GM23248 (cell line): Measurements from ENCODE around the gene NAA10. TPM values are rescaled to one million over a fixed set of nuclear protein-coding genes. Genes with fewer than 3 reads are reported as not detected.

Experiments used
- DNase-seq: peaks from one replicate; pipeline ENCODE4 v3.0.0-alpha.2; 2015
- H2AFZ ChIP-seq: fragments of 200-600 bp; sonication (generic); 2 replicates; pipeline ENCODE4 v1.6.1; 2016; ENCODE audit warnings: antibody characterized with exemption
- H3F3A ChIP-seq: fragments of 200-600 bp; sonication (generic); 2 replicates; pipeline ENCODE4 v1.6.1; 2016; ENCODE audit warnings: mild to moderate bottlenecking, antibody characterized with exemption, mixed run types; ENCODE audit not compliant: insufficient read depth
- H3K27ac ChIP-seq: fragments of 200-600 bp; sonication (generic); 2 replicates; pipeline ENCODE4 v1.5.1; 2016; ENCODE audit warnings: mild to moderate bottlenecking
- H3K27me3 ChIP-seq: fragments of 200-600 bp; sonication (generic); replicated peaks from 2 replicates; pipeline ENCODE4 v1.6.1; 2016; ENCODE audit warnings: mild to moderate bottlenecking; ENCODE audit not compliant: insufficient read depth
- H3K36me3 ChIP-seq: fragments of 200-600 bp; sonication (generic); 2 replicates; pipeline ENCODE4 v1.6.1; 2016; ENCODE audit warnings: low read depth, mild to moderate bottlenecking
- H3K4me1 ChIP-seq: fragments of 200-600 bp; sonication (generic); 2 replicates; pipeline ENCODE4 v1.6.1; 2016; ENCODE audit warnings: mild to moderate bottlenecking; ENCODE audit not compliant: insufficient read depth
- H3K4me2 ChIP-seq: fragments of 200-600 bp; sonication (generic); one replicate; pipeline ENCODE4 v1.6.1; 2016; ENCODE audit warnings: mild to moderate bottlenecking; ENCODE audit not compliant: unreplicated experiment
- H3K4me3 ChIP-seq: fragments of 200-600 bp; sonication (generic); 2 replicates; pipeline ENCODE4 v1.5.1; 2016; ENCODE audit warnings: mild to moderate bottlenecking
- H3K79me2 ChIP-seq: fragments of 200-600 bp; sonication (generic); 2 replicates; pipeline ENCODE4 v1.6.1; 2016; ENCODE audit warnings: mild to moderate bottlenecking; ENCODE audit not compliant: insufficient read depth
- H3K9ac ChIP-seq: fragments of 200-600 bp; sonication (generic); 2 replicates; pipeline ENCODE4 v1.6.1; 2016; ENCODE audit warnings: mild to moderate bottlenecking
- H3K9me2 ChIP-seq: fragments of 200-600 bp; sonication (generic); 2 replicates; pipeline ENCODE4 v1.6.1; 2016; ENCODE audit warnings: mixed run types, mild to moderate bottlenecking, moderate library complexity; ENCODE audit not compliant: insufficient read depth
- H3K9me3 ChIP-seq: fragments of 200-600 bp; sonication (generic); one replicate; pipeline ENCODE4 v1.6.1; 2017; ENCODE audit warnings: low read depth
- H4K20me1 ChIP-seq: fragments of 200-600 bp; sonication (generic); 2 replicates; pipeline ENCODE4 v1.6.0; 2016; ENCODE audit not compliant: insufficient read depth
- EZH2 ChIP-seq: fragments of 200-600 bp; sonication (generic); IDR thresholded peaks from 2 replicates; pipeline ENCODE4 v1.6.1; 2018; ENCODE audit warnings: antibody characterized with exemption, mild to moderate bottlenecking; ENCODE audit not compliant: insufficient read depth, poor library complexity, severe bottlenecking
- EZH2phosphoT487 ChIP-seq: fragments of 200-600 bp; sonication (generic); IDR thresholded peaks from 2 replicates; pipeline ENCODE4 v1.6.1; 2018; ENCODE audit warnings: antibody characterized with exemption, moderate library complexity, mild to moderate bottlenecking, low read depth; ENCODE audit not compliant: insufficient read depth
- WGBS, 2 experiments: methylation state at CpG; one replicate each; pipeline ENCODE4 v1.1.6; 2015 to 2017; ENCODE audit warnings: low lambda C conversion rate in 2 of 2, low coverage in 1 of 2; ENCODE audit errors: missing lambda C conversion rate in 2 of 2; 5-methylcytosine and 5-hydroxymethylcytosine counted together
- in situ Hi-C: fragments of 300-500 bp; cut with MboI; formaldehyde crosslinking; loops from 2 replicates; pipeline ENCODE4 v1.15.0; 2020
- polyA plus RNA-seq: library from polyadenylated mRNA; unstranded; fragments of >200 nt; fragmentation: Nextera tagmentation; extraction: Ambion mirVana; gene quantifications from 2 replicates; pipeline ENCODE4 v1.2.1, GENCODE V29; 2016
- total RNA-seq: library from RNA; depleted of rRNA; stranded (reverse); fragments of >200 nt; shearing (Covaris generic); gene quantifications from 2 replicates; pipeline ENCODE4 v1.2.3, GENCODE V29; 2014

NAA10 gene
- total and polyA plus RNA-seq, 2 experiments from 2014 or later, result 154 to 166 TPM

- no peak overlapping the region for H2AFZ ChIP-seq
- H4K20me1 ChIP-seq, result no peaks in the 10 kb centered on the region
- WGBS, 2 experiments, result 0 to 2% methylated on average over 19 to 26 of the region's 76 CpGs
- H3K9ac ChIP-seq, result peak overlapping the region; percentile 98
- in situ Hi-C loops, result no loop called here
- peak overlapping the region; percentile 96 for H3K27ac ChIP-seq
- TF ChIP-seq EZH2, result no peak
- TF ChIP-seq EZH2phosphoT487, result no peak
- no peaks in the 10 kb centered on the region for H3K9me2 ChIP-seq
- peaks cover 25% of the 10 kb centered on the region for H3K79me2 ChIP-seq
- H3K36me3 ChIP-seq, result no peaks in the 10 kb centered on the region
- H3K27me3 ChIP-seq, result no peaks in the 10 kb centered on the region
- H3F3A ChIP-seq, result 0 out of 2 replicates have a peak, but pooled peaks cover 6% of the 10 kb centered on the region
- H3K9me3 ChIP-seq, result no peaks in the 10 kb centered on the region
- peak; percentile 97 for DNase-seq
- peak overlapping the region; percentile 91 for H3K4me2 ChIP-seq
- H3K4me3 ChIP-seq, result peak overlapping the region; percentile 76
- H3K4me1 ChIP-seq, result no peaks in the 10 kb centered on the region
Observed at GRCh38 chrX:153927922-153928760, 6.7 kb downstream of the NAA10 start.

GRCh38 chrX:153927672-153927921, 7.2 kb downstream of the NAA10 start:
- Histone ChIP-seq H3K27me3 (no peaks in the 10 kb centered on the region), H3K27ac (peak overlapping the region; percentile 96), H3K79me2 (peaks cover 20% of the 10 kb centered on the region), H3K9me2 (no peaks in the 10 kb centered on the region), H4K20me1 (no peaks in the 10 kb centered on the region), H3K4me1 (no peaks in the 10 kb centered on the region), H2AFZ (no peak overlapping the region), H3K9me3 (no peaks in the 10 kb centered on the region), H3K36me3 (no peaks in the 10 kb centered on the region), H3F3A (0 out of 2 replicates have a peak, but pooled peaks cover 6% of the 10 kb centered on the region), H3K4me2 (peak overlapping the region; percentile 91), H3K9ac (peak overlapping the region; percentile 98), H3K4me3 (peak overlapping the region; percentile 76)
- DNase-seq, result no peak
- in situ Hi-C loops, result no loop called here
- 4 to 8% methylated on average over 4 to 8 of the region's 8 CpGs for WGBS, 2 experiments
- TF ChIP-seq EZH2, result no peak
- no peak for TF ChIP-seq EZH2phosphoT487

- no peaks in the 10 kb centered on the region for H3K36me3 ChIP-seq
Observed at GRCh38 chrX:153926858-153927671, 7.8 kb downstream of the NAA10 start.

GRCh38 chrX:153926552-153926857, 8.3 kb downstream of the NAA10 start:
- Histone ChIP-seq H4K20me1 (no peaks in the 10 kb centered on the region), H3K4me3 (no peak overlapping the region), H3K27ac (no peak overlapping the region), H3K36me3 (no peaks in the 10 kb centered on the region), H3K27me3 (no peaks in the 10 kb centered on the region), H3K9me2 (no peaks in the 10 kb centered on the region), H3K79me2 (0 out of 2 replicates have a peak, but pooled peaks cover 9% of the 10 kb centered on the region), H3K4me2 (no peak overlapping the region), H3F3A (0 out of 2 replicates have a peak, but pooled peaks cover 6% of the 10 kb centered on the region), H2AFZ (no peak overlapping the region), H3K9ac (no peak overlapping the region; the same call in 1 of the 2 replicates), H3K4me1 (no peaks in the 10 kb centered on the region), H3K9me3 (no peaks in the 10 kb centered on the region)
- TF ChIP-seq EZH2 (no peak), EZH2phosphoT487 (no peak)
- no peak for DNase-seq
- in situ Hi-C loops, result no loop called here
- 0% methylated on average over 1 to 3 of the region's 4 CpGs for WGBS, 2 experiments

More at GRCh38 chrX:153926858-153927671, 7.8 kb downstream of the NAA10 start:
- Histone ChIP-seq H3K79me2 (peaks cover 14% of the 10 kb centered on the region; the same call in 1 of the 2 replicates), H3F3A (0 out of 2 replicates have a peak, but pooled peaks cover 6% of the 10 kb centered on the region), H2AFZ (no peak overlapping the region), H3K9me3 (no peaks in the 10 kb centered on the region), H3K27me3 (no peaks in the 10 kb centered on the region), H3K27ac (peak overlapping the region; percentile 96), H3K9ac (peak overlapping the region; percentile 98), H3K4me1 (no peaks in the 10 kb centered on the region), H3K4me3 (peak overlapping the region; percentile 76), H3K4me2 (peak overlapping the region; percentile 91), H4K20me1 (no peaks in the 10 kb centered on the region), H3K9me2 (no peaks in the 10 kb centered on the region)
- no peak for TF ChIP-seq EZH2
- TF ChIP-seq EZH2phosphoT487, result no peak
- DNase-seq, result peak; percentile 49
- in situ Hi-C loops, result no loop called here
- WGBS, 2 experiments, result 9 to 10% methylated on average over 17 to 22 of the region's 31 CpGs
